ENCODE measurements around the gene CEBPZ. TPM values are rescaled to one million over a fixed set of nuclear protein-coding genes. Genes with fewer than 3 reads are reported as not detected.
"Not testable (repeated sequence)": the region's sequence is repeated elsewhere in the genome, so short reads cannot be mapped to it uniquely, and the experiment has no call there.

CEBPZ gene
- total RNA-seq, 4 donors from 2014 or later: 31.4 to 46.1 (median 34.5) TPM

DNA sequence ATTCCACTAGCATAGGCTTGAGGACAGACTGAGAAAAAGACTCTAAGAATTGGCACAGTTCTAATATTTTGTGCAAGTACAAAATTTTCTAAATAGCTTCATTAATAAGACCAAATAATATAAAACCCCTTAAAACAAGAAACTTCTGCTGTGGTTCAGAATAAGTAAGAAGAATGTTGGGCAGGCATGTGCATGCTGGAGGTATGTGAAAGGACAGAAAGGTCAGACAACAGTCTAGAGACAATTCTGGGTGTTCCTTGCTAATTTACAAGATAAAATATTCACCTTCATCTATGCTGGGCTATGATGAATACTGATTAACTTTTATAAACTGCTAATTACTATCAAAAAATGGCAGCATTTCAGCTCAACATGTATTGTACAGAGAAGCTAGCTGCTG is 20.2 kb downstream of the CEBPZ start:
- Histone ChIP-seq H3K9me3 (no peaks in the 10 kb centered on the region), H3K27ac (no peak overlapping the region), H3K27me3 (no peaks in the 10 kb centered on the region), H3K36me3 (peaks cover 25 to 51% of the 10 kb centered on the region in 2 donors), H3K4me1 (no peaks in the 10 kb centered on the region), H3K4me3 (replicated peaks in 1 of 3) (no peak overlapping the region)
- TF ChIP-seq POLR2A (IDR thresholded peaks at IDR 0.05): no peak
- TF ChIP-seq, protein P1, sequence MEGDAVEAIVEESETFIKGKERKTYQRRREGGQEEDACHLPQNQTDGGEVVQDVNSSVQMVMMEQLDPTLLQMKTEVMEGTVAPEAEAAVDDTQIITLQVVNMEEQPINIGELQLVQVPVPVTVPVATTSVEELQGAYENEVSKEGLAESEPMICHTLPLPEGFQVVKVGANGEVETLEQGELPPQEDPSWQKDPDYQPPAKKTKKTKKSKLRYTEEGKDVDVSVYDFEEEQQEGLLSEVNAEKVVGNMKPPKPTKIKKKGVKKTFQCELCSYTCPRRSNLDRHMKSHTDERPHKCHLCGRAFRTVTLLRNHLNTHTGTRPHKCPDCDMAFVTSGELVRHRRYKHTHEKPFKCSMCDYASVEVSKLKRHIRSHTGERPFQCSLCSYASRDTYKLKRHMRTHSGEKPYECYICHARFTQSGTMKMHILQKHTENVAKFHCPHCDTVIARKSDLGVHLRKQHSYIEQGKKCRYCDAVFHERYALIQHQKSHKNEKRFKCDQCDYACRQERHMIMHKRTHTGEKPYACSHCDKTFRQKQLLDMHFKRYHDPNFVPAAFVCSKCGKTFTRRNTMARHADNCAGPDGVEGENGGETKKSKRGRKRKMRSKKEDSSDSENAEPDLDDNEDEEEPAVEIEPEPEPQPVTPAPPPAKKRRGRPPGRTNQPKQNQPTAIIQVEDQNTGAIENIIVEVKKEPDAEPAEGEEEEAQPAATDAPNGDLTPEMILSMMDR (IDR thresholded peaks at IDR 0.05): no peak
- intact Hi-C loops (cut with DNase I): no loop called here
- no peak for DNase-seq

DNA sequence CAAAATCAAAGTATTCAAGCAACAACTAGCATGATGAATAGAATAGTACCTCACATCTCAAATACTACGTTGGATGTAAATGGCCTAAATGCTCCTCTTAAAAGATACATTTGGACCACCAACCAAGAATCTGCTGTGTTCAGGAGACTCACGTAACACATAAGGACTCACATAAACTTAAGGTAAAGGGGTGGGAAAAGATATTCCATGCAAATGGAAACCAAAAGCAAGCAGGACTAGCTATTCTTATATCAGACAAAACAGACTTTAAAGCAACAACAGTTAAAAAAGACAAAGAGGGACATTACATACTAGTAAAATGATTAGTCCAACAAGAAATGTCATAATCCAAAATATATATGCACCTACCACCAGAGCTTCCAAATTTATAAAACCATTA is 24.6 kb downstream of the CEBPZ start:
- H3K9me3 ChIP-seq; H3K27ac ChIP-seq; H3K4me1 ChIP-seq; DNase-seq; H3K27me3 ChIP-seq; intact Hi-C loops (cut with DNase I); H3K4me3 ChIP-seq (replicated peaks in 1 of 3): not testable (repeated sequence)
- H3K36me3 ChIP-seq: peaks cover 45 to 55% of the 10 kb centered on the region in 2 donors
- WGBS, 2 donors: 93 to 98% methylated on average over 2 of the region's 2 CpGs

DNA sequence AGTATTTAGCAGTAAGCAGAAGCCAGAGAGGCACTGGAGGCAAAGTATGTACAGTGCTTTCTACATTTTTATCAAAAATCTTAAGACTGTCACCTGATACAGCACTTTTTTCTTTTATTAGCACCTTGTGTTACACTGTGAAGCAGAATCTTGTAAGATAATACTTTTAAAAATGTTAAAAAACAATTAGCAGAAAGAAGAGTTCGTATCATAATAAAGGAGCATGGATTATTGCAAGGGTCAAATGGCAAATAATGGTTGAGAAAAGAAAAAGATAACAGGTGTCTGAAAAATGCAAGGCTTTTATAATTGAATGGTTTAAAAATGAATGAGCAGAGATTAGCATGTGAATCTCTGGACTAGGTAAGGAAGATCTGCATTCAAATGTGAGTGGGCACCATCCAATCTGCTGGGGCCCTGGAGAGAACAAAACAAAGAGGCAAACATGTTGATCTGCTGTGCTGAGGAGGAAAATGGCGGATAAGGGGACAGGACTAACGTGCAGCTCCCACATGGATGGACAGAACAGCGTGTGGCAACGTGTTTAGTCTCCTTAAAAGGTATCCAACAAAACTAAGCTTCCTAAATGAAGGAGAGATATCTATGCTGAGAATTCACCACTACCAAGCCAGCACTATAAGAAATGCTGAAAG is 25.6 kb downstream of the CEBPZ start:
- Histone ChIP-seq H3K9me3 (no peaks in the 10 kb centered on the region), H3K4me1 (no peaks in the 10 kb centered on the region), H3K27ac (no peak overlapping the region), H3K36me3 (peaks cover 51 to 53% of the 10 kb centered on the region in 2 donors), H3K27me3 (no peaks in the 10 kb centered on the region), H3K4me3 (replicated peaks in 1 of 3) (no peak overlapping the region)
- no peak for DNase-seq
- intact Hi-C loops (cut with DNase I): no loop called here
- 89 to 93% methylated on average over 5 of the region's 5 CpGs for WGBS, 2 donors
- TF ChIP-seq, protein P1 (IDR thresholded peaks at IDR 0.05): no peak
- TF ChIP-seq POLR2A (IDR thresholded peaks at IDR 0.05): no peak

DNA sequence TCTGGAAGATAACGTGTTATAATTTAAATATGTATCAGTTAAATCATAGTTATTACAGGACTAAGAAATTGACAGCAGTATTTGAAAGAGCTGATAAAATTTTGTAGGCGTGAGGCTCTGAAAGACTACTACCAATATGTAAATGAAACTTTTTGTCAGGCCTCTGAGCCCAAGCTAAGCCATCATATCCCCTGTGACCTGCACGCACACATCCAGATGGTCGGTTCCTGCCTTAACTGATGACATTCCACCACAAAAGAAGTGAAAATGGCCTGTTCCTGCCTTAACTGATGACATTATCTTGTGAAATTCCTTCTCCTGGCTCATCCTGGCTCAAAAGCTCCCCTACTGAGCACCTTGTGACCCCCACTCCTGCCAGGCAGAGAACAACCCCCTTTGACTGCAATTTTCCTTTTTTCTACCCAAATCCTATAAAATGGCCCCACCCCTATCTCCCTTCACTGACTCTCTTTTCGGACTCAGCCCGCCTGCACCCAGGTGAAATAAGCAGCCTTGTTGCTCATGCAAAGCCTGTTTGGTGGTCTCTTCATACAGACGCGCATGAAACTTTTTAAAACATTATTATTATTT is 26.2 kb downstream of the CEBPZ start:
- intact Hi-C loops (cut with DNase I); H3K9me3 ChIP-seq; H3K27me3 ChIP-seq; H3K27ac ChIP-seq; H3K4me3 ChIP-seq (replicated peaks in 1 of 3); H3K4me1 ChIP-seq; DNase-seq: not testable (repeated sequence)
- WGBS, 2 donors: 83 to 90% methylated on average over 8 of the region's 8 CpGs
- H3K36me3 ChIP-seq: peaks cover 47 to 53% of the 10 kb centered on the region in 2 donors

GRCh38 chr2:37203708-37204107 is 27.7 kb downstream of the CEBPZ start:
- Histone ChIP-seq H3K4me3 (replicated peaks in 1 of 3) (no peak overlapping the region), H3K4me1 (no peaks in the 10 kb centered on the region), H3K36me3 (peaks cover 33 to 45% of the 10 kb centered on the region in 2 donors), H3K27me3 (no peaks in the 10 kb centered on the region), H3K27ac (no peak overlapping the region), H3K9me3 (no peaks in the 10 kb centered on the region)
- intact Hi-C loops (cut with DNase I): no loop called here
- TF ChIP-seq, protein P1 (IDR thresholded peaks at IDR 0.05): no peak
- no peak for TF ChIP-seq POLR2A (IDR thresholded peaks at IDR 0.05)
- no peak for DNase-seq
- 93 to 99% methylated on average over 2 of the region's 2 CpGs for WGBS, 2 donors

DNA sequence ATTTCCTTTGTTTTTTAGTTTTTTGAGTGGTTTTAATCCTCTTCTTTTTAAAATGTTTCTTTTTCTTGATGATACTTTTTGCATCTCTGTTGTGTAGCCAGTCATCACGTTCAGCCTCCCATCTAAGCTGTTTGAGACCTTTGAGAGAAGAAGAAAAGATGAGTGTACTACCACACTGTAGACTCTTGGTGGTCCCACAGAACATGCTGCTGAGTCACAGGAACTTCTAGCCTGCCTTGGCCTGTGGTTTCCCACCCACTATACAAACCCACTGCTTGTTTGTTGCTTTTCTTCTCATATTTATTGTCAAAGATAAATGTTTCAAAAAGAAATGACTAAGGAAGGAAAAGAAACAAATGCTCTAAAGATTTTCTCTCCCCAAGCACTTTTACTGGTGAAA is 29.6 kb downstream of the CEBPZ start:
- WGBS, 2 donors: 88 to 95% methylated on average over 1 of the region's 1 CpG
- TF ChIP-seq POLR2A (IDR thresholded peaks at IDR 0.05): no peak
- TF ChIP-seq, protein P1 (IDR thresholded peaks at IDR 0.05): no peak
- intact Hi-C loops (cut with DNase I): no loop called here
- peaks cover 25 to 44% of the 10 kb centered on the region in 2 donors for H3K36me3 ChIP-seq
- no peaks in the 10 kb centered on the region for H3K9me3 ChIP-seq
- no peak overlapping the region for H3K27ac ChIP-seq
- no peaks in the 10 kb centered on the region for H3K27me3 ChIP-seq
- no peak for DNase-seq
- H3K4me3 ChIP-seq (replicated peaks in 1 of 3): no peak overlapping the region
- H3K4me1 ChIP-seq: peaks cover 7 to 9% of the 10 kb centered on the region in 2 donors
